SH-SY5Y (cell line): ENCODE data around the gene EVI5L.

Experiments used
- GATA2 ChIP-seq: IDR thresholded peaks from 2 replicates; pipeline ENCODE4 v1.6.1; 2011; ENCODE audit warnings: mild to moderate bottlenecking, low read depth, low read length
- GATA3 ChIP-seq: IDR thresholded peaks from 2 replicates; pipeline ENCODE4 v1.6.1; 2011; ENCODE audit warnings: low read depth, mild to moderate bottlenecking, low read length, moderate library complexity

GRCh38 chr19:7870571-7871436 is 40.8 kb downstream of the EVI5L start:
- TF ChIP-seq GATA3 (no peak), GATA2 (no peak)
